CD4-positive, CD25-positive, alpha-beta regulatory T cell (primary cell): Measurements from ENCODE around the gene SLC8A1. TPM values are rescaled to one million over a fixed set of nuclear protein-coding genes. Genes with fewer than 3 reads are reported as not detected.

Experiments
- ATAC-seq, 2 donors: fragments of 150-1000 bp; cut with Tn5 transposase; one replicate each; pipeline ENCODE4 v1.10.0; 2021; ENCODE audit warnings: low read depth in 2 of 2, moderate number of reproducible peaks in 2 of 2, moderate library complexity in 1 of 2
- DNase-seq, 3 donors: peaks; one replicate each; pipeline versions ENCODE4 v3.0.0 to v3.0.0-alpha.2; 2012 to 2022; ENCODE audit warnings: mixed read lengths in 1 of 3
- H3K27ac ChIP-seq: one replicate; pipeline ENCODE4 v1.7.0; 2013; ENCODE audit warnings: mild to moderate bottlenecking, low read length; ENCODE audit not compliant: insufficient read depth, poor library complexity, severe bottlenecking
- H3K27me3 ChIP-seq: one replicate; pipeline ENCODE4 v1.7.0; 2013; ENCODE audit warnings: low read length; ENCODE audit not compliant: control insufficient read depth, insufficient read depth
- H3K36me3 ChIP-seq: one replicate; pipeline ENCODE4 v1.7.0; 2013; ENCODE audit warnings: mild to moderate bottlenecking, low read length, moderate library complexity; ENCODE audit not compliant: control insufficient read depth, insufficient read depth
- H3K4me1 ChIP-seq: 2 replicates; pipeline ENCODE4 v1.7.0; 2013; ENCODE audit warnings: mild to moderate bottlenecking, low read length; ENCODE audit not compliant: insufficient read depth, control insufficient read depth, poor library complexity, severe bottlenecking
- H3K4me3 ChIP-seq: one replicate; pipeline ENCODE4 v1.7.0; 2013; ENCODE audit warnings: low read depth, mild to moderate bottlenecking, low read length, moderate library complexity
- H3K9me3 ChIP-seq, 2 experiments: 1 replicate in 1 of 2; 2 replicates in 1 of 2; pipeline ENCODE4 v1.7.0; 2013; ENCODE audit warnings: low read length in 2 of 2, mild to moderate bottlenecking in 1 of 2, moderate library complexity in 1 of 2; ENCODE audit not compliant: control insufficient read depth in 2 of 2
- H3K27ac Mint-ChIP-seq, 3 donors: one replicate each; pipeline ENCODE4 v1.8.0; 2020 to 2022; ENCODE audit warnings: mild to moderate bottlenecking in 3 of 3, mixed read lengths in 3 of 3, moderate library complexity in 2 of 3
- H3K27me3 Mint-ChIP-seq: one replicate; pipeline ENCODE4 v1.8.0; 2022; ENCODE audit warnings: mild to moderate bottlenecking, mixed read lengths
- H3K36me3 Mint-ChIP-seq: one replicate; pipeline ENCODE4 v1.8.0; 2020; ENCODE audit warnings: mixed read lengths
- H3K4me1 Mint-ChIP-seq, 4 donors: one replicate each; pipeline ENCODE4 v1.8.0; 2020 to 2022; ENCODE audit warnings: mixed read lengths in 4 of 4, mild to moderate bottlenecking in 1 of 4
- H3K4me3 Mint-ChIP-seq, 4 donors: one replicate each; pipeline ENCODE4 v1.8.0; 2020 to 2022; ENCODE audit warnings: mild to moderate bottlenecking in 4 of 4, mixed read lengths in 4 of 4, moderate library complexity in 3 of 4
- H3K9me3 Mint-ChIP-seq, 7 donors: one replicate each; pipeline ENCODE4 v1.8.0; 2020 to 2022; ENCODE audit warnings: mixed read lengths in 7 of 7, mild to moderate bottlenecking in 3 of 7, moderate library complexity in 2 of 7
- polyA plus RNA-seq, 4 donors: library from polyadenylated mRNA; unstranded; fragments of 300-500 nt; fragmentation: Illumina TruSeq; gene quantifications; one replicate each; pipeline ENCODE4 v1.2.3, GENCODE V29; 2021
- total RNA-seq: library from RNA; stranded (reverse); gene quantifications from one replicate; pipeline ENCODE4 v1.2.3, GENCODE V29; 2022

The SLC8A1 gene
- total and polyA plus RNA-seq, 5 donors from 2014 or later, result 0.22 to 0.43 TPM; not detected in 3

DNA sequence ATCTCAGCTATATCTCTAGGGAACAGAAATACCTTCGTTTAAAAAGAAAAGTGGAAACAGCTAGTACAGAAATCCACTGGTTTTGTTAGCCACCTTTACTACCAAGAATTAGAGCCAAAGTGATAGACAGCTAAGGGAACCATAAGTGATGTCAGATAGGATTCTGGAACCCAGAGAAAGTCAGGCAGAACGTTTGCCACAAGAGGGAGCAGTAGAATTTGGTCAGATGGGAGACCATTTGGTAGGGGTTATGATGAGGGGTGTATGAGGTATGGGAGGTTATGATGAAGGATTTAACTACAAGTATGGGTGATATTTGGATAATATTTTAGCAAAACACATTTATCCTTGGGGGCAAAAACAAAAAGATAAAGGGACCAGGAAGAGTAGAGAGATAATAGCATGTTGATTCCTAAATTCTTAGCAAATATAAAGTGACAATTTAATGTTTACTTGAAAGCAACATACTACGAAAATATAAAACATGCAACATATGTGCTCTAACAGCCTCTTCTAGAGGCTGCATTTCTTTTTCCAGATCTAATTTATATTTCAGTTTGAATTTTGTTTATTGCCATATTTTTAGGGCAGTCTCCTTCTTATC is 3.3 kb downstream of the SLC8A1 start:
- H3K27me3 Mint-ChIP-seq, result peaks cover 24% of the 10 kb centered on the region
- no peaks in the 10 kb centered on the region for H3K4me1 ChIP-seq
- DNase-seq, result peak in 1 of 3 donors; percentile 29
- H3K27ac ChIP-seq, result no peak overlapping the region
- H3K4me3 Mint-ChIP-seq, result no peak overlapping the region
- no peaks in the 10 kb centered on the region for H3K36me3 ChIP-seq
- peaks cover 4% of the 10 kb centered on the region for H3K36me3 Mint-ChIP-seq
- H3K9me3 ChIP-seq, result no peaks in the 10 kb centered on the region
- H3K9me3 Mint-ChIP-seq, result peaks cover 0 to 8% (median 0%) of the 10 kb centered on the region in 7 donors
- no peak overlapping the region for H3K4me3 ChIP-seq
- no peak overlapping the region for H3K27ac Mint-ChIP-seq
- peaks cover 3% of the 10 kb centered on the region for H3K27me3 ChIP-seq
- H3K4me1 Mint-ChIP-seq, result peaks cover 0 to 19% (median 7%) of the 10 kb centered on the region in 4 donors
- no peak for ATAC-seq

DNA sequence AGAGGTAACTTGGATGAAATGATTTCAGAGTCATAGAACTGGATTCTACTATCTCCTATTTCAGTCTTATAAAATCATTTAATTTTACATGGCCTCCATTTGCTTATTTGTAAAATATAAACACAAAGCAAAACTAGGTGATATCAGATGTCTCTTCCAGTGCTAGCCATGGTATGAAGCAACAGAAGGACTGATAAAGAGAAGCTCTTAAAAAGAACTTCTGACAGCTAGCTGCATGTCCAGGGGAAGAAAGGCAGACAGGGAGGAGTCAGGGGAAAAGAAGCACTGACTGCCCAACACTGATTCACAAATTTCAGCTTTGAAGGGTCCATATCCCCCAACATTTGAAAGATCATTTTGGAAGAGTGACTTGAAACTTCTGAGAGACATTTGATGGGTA is 6.4 kb downstream of the SLC8A1 start:
- Histone ChIP-seq H3K27me3 (peaks cover 2% of the 10 kb centered on the region), H3K9me3 (no peaks in the 10 kb centered on the region), H3K27ac (no peak overlapping the region), H3K36me3 (no peaks in the 10 kb centered on the region), H3K4me1 (no peaks in the 10 kb centered on the region), H3K4me3 (no peak overlapping the region)
- ATAC-seq (no peak), DNase-seq (no peak)
- Mint-ChIP-seq H3K9me3 (peaks cover 0 to 4% (median 0%) of the 10 kb centered on the region in 7 donors), H3K4me3 (no peak overlapping the region), H3K36me3 (no peaks in the 10 kb centered on the region), H3K4me1 (peaks cover 0 to 5% (median 2%) of the 10 kb centered on the region in 4 donors), H3K27ac (no peak overlapping the region), H3K27me3 (peaks cover 3% of the 10 kb centered on the region)

DNA sequence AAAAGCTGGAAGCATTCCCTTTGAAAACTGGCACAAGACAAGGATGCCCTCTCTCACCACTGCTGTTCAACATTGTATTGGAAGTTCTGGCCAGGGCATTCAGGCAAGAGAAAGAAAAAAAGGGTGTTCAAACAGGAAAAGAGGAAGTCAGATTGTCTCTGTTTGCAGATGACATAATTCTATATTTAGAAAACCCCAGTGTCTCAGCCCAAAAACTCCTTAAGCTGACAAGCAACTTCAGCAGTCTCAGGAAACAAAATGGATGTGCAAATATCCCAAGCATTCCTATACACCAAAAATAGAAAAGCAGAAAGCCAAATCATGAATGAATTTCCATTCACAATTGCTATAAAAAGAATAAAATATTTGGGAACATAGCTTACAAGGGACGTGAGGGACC is 11.1 kb downstream of the SLC8A1 start:
- no peaks in the 10 kb centered on the region for H3K36me3 Mint-ChIP-seq
- ATAC-seq, result no peak
- H3K4me3 Mint-ChIP-seq, result no peak overlapping the region
- H3K27me3 Mint-ChIP-seq, result no peaks in the 10 kb centered on the region
- no peak for DNase-seq
- Histone ChIP-seq H3K4me1 (no peaks in the 10 kb centered on the region), H3K4me3 (no peak overlapping the region), H3K27ac (no peak overlapping the region), H3K27me3 (no peaks in the 10 kb centered on the region), H3K9me3 (no peaks in the 10 kb centered on the region), H3K36me3 (no peaks in the 10 kb centered on the region)
- no peak overlapping the region for H3K27ac Mint-ChIP-seq
- no peaks in the 10 kb centered on the region for H3K4me1 Mint-ChIP-seq
- H3K9me3 Mint-ChIP-seq, result peaks cover 0 to 4% (median 0%) of the 10 kb centered on the region in 7 donors

DNA sequence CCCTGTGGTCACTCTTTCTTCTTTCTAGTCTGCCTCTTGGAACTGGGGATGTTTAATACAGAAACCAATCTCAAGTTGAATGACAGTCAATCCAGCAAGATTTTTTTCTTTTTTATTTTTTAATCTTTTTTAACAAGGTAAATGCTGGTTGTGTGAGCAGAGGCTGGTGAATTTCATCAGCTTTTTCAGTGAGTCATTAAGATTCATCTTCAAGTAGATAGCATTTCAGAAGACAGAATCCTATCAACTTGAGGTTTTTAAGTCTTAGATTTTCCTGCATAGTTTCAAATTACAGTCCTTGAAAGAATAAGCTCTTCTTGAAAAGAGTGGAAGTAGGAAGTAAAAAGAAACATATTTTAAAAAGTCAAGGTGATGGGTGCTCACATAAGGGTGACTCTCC is 12.4 kb downstream of the SLC8A1 start:
- DNase-seq, result no peak
- Histone ChIP-seq H3K4me1 (no peaks in the 10 kb centered on the region), H3K9me3 (no peaks in the 10 kb centered on the region), H3K27me3 (no peaks in the 10 kb centered on the region), H3K36me3 (no peaks in the 10 kb centered on the region), H3K27ac (no peak overlapping the region), H3K4me3 (no peak overlapping the region)
- H3K4me1 Mint-ChIP-seq, result no peaks in the 10 kb centered on the region
- H3K9me3 Mint-ChIP-seq, result peaks cover 0 to 4% (median 0%) of the 10 kb centered on the region in 7 donors
- H3K4me3 Mint-ChIP-seq, result no peak overlapping the region
- ATAC-seq, result no peak
- no peaks in the 10 kb centered on the region for H3K36me3 Mint-ChIP-seq
- H3K27me3 Mint-ChIP-seq, result no peaks in the 10 kb centered on the region
- no peak overlapping the region for H3K27ac Mint-ChIP-seq

DNA sequence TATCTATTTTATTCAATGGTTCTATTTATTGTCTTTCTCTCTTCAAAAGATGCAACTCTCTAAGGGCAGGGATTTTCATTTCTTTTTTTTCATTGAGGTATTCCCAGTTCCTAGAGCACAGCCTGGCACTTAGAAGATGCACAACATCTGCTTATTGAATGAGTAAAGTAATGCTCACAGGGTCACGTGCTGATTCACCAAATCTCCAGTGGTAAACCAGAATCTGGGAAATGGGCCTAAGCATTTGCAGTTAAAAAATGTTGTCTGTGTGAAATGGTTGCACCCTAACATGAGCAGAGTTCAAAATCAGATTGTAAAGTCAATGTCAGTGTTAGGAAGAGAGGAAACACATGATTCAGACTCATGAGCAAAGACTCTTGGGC is 15.8 kb downstream of the SLC8A1 start:
- H3K4me1 ChIP-seq, result no peaks in the 10 kb centered on the region
- H3K27me3 ChIP-seq, result no peaks in the 10 kb centered on the region
- ATAC-seq, result no peak
- no peak overlapping the region for H3K4me3 Mint-ChIP-seq
- no peaks in the 10 kb centered on the region for H3K9me3 ChIP-seq
- H3K36me3 ChIP-seq, result no peaks in the 10 kb centered on the region
- no peaks in the 10 kb centered on the region for H3K4me1 Mint-ChIP-seq
- H3K36me3 Mint-ChIP-seq, result no peaks in the 10 kb centered on the region
- no peak overlapping the region for H3K27ac Mint-ChIP-seq
- DNase-seq, result no peak
- no peak overlapping the region for H3K4me3 ChIP-seq
- H3K27ac ChIP-seq, result no peak overlapping the region
- no peaks in the 10 kb centered on the region for H3K27me3 Mint-ChIP-seq
- peaks cover 0 to 4% (median 0%) of the 10 kb centered on the region in 7 donors for H3K9me3 Mint-ChIP-seq

DNA sequence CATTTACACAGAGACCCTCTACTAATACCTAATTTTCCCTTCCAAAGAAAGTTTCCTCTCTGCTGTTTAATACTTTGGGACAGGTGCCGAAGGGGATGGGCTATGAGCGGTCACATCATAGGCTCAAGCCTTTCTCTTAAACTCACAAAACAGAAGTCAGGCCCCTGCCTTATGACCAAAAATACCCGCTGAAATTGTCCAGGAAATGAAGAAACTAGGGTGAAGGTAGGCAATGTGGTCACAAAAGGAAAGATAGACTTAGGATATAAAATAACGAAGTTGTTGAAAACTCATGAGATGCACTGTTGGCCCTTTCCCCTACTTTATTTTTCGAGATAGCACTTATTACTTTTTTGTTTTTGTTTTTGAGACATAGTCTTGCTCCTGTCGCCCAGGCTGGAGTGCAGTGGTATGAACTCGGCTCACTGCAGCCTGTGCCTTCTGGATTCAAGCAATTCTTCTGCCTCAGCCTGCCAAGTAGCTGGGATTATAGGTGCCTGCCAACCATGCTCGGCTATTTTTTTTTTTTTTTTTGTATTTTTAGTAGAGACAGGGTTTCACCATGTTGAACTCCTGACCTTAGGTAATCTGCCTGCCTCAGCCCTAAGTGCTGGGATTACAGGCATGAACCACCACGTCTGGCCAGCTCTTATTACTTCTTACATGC is 16.3 kb downstream of the SLC8A1 start:
- Mint-ChIP-seq H3K4me1 (no peaks in the 10 kb centered on the region), H3K4me3 (no peak overlapping the region), H3K9me3 (peaks cover 0 to 4% (median 0%) of the 10 kb centered on the region in 7 donors), H3K27ac (no peak overlapping the region), H3K27me3 (no peaks in the 10 kb centered on the region), H3K36me3 (no peaks in the 10 kb centered on the region)
- ATAC-seq (no peak), DNase-seq (no peak)
- no peaks in the 10 kb centered on the region for H3K36me3 ChIP-seq
- H3K9me3 ChIP-seq, result no peaks in the 10 kb centered on the region
- H3K27ac ChIP-seq, result no peak overlapping the region
- H3K27me3 ChIP-seq, result no peaks in the 10 kb centered on the region
- H3K4me3 ChIP-seq, result no peak overlapping the region
- no peaks in the 10 kb centered on the region for H3K4me1 ChIP-seq

DNA sequence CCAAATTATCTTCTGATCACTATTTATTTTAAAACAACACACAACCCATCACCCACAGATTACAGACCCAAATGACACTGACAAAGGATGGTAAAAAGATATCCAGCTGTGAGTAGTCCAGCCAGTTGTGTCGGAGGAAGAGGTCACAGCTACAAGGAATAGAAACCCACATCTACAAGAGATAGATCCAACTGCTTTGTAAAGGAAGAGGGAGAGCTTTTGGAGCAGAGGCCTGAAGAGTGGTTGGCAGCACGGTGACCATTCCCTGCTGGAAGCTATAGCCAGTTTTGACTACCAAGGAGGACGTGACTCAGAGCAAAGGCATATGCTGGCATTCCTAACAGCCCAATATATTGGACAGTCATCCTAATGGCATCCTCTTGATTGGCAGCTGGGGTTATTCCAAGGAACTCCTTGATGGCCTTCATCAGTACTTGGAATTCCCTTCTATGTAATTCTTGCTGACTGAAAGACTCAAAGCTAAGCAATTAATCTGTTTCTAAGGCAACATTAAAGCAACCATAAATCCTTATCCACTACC is 17.1 kb downstream of the SLC8A1 start:
- H3K27me3 ChIP-seq, result no peaks in the 10 kb centered on the region
- H3K27ac ChIP-seq, result no peak overlapping the region
- no peak overlapping the region for H3K4me3 Mint-ChIP-seq
- H3K9me3 ChIP-seq, result no peaks in the 10 kb centered on the region
- H3K4me3 ChIP-seq, result no peak overlapping the region
- H3K27me3 Mint-ChIP-seq, result no peaks in the 10 kb centered on the region
- no peaks in the 10 kb centered on the region for H3K36me3 Mint-ChIP-seq
- H3K4me1 ChIP-seq, result no peaks in the 10 kb centered on the region
- no peak for ATAC-seq
- peaks cover 0 to 4% (median 0%) of the 10 kb centered on the region in 7 donors for H3K9me3 Mint-ChIP-seq
- no peak overlapping the region for H3K27ac Mint-ChIP-seq
- no peak for DNase-seq
- H3K4me1 Mint-ChIP-seq, result no peaks in the 10 kb centered on the region
- H3K36me3 ChIP-seq, result no peaks in the 10 kb centered on the region

DNA sequence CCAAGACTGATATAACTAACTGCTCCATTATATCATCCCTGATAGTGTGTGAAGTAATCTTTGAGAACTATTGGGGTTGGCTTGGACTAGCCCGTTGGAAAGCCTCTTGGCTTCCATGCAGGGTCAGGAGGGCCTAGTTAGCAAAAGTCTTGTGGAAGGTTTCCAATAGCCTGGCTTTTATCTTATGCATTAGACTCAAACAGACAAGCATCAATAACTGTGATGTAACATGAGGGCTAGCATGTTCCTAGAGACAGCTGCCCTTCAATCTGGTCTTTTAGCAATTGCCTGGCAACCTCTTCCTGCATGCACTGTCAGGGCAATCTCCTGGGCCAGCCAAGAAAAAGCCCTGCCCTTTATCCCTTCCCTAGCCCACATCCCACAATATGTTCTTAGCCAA is 18.2 kb downstream of the SLC8A1 start:
- Mint-ChIP-seq H3K4me1 (no peaks in the 10 kb centered on the region), H3K27me3 (no peaks in the 10 kb centered on the region), H3K9me3 (peaks cover 0 to 4% (median 0%) of the 10 kb centered on the region in 7 donors), H3K27ac (no peak overlapping the region), H3K4me3 (no peak overlapping the region), H3K36me3 (no peaks in the 10 kb centered on the region)
- no peak for ATAC-seq
- Histone ChIP-seq H3K4me3 (no peak overlapping the region), H3K9me3 (no peaks in the 10 kb centered on the region), H3K27me3 (no peaks in the 10 kb centered on the region), H3K36me3 (no peaks in the 10 kb centered on the region), H3K4me1 (no peaks in the 10 kb centered on the region), H3K27ac (no peak overlapping the region)
- no peak for DNase-seq
